K562 (cell line): ENCODE results near the gene ZNRF3. TPM values are rescaled to one million over a fixed set of nuclear protein-coding genes. Genes with fewer than 3 reads are reported as not detected.

ENCODE experiments used
- ATAC-seq: fragments of 200-7000 bp; cut with Tn5 transposase; 3 replicates; pipeline ENCODE4 v1.9.1; 2020; ENCODE audit warnings: moderate library complexity
- BruUV-seq: library from RNA; stranded (reverse); fragments of 400-500 nt; replicated peaks from 2 replicates; lab custom pipeline; 2021; lab: Mats Ljungman, UMichigan
- CTCF ChIA-PET: fragments of 300-600 bp; formaldehyde crosslinking; extraction: SDS; loops from one replicate; lab custom pipeline; 2021; ENCODE audit warnings: low intra/inter-chr PET ratio; lab: Yijun Ruan, JAX
- POLR2A ChIA-PET: fragments of 300-600, 350-650 bp; sonication (Branson Sonifier 250); formaldehyde crosslinking; extraction: SDS; loops from one replicate; lab custom pipeline; 2021; ENCODE audit warnings: antibody characterized with exemption, inconsistent platforms; lab: Yijun Ruan, JAX
- DNase-seq, 4 experiments: peaks; one replicate each; pipeline versions ENCODE4 v3.0.0 to v3.0.0-alpha.2; 2011 to 2018; ENCODE audit warnings: low spot score in 3 of 4, mixed read lengths in 3 of 4; ENCODE audit errors: extremely low read depth in 1 of 4
- FAIRE-seq: peaks from 2 replicates; lab custom pipeline; 2011; peaks lifted over from hg19 to GRCh38; lab: Jason Lieb, UNC
- H2AFZ ChIP-seq: 2 replicates; pipeline ENCODE4 v1.6.0; 2011; ENCODE audit warnings: low read depth, low read length, control low read depth, inconsistent platforms
- H3K27ac ChIP-seq: fragments of 200-600 bp; 3 replicates; pipeline ENCODE4 v1.8.0; 2011; ENCODE audit warnings: low read depth, mild to moderate bottlenecking, control low read depth, inconsistent platforms, low read length, moderate library complexity, mixed read lengths; ENCODE audit errors: extremely low read depth
- H3K27me3 ChIP-seq, 2 experiments: fragments of 300-600 bp in 1 of 2; 2 replicates in 1 of 2; 3 replicates in 1 of 2; pipeline versions ENCODE4 v1.6.0 to v1.8.0; 2011; ENCODE audit warnings: inconsistent platforms in 2 of 2, low read length in 2 of 2, mild to moderate bottlenecking in 1 of 2, mixed read lengths in 1 of 2, moderate library complexity in 1 of 2; ENCODE audit not compliant: control insufficient read depth in 2 of 2, insufficient read depth in 2 of 2
- H3K36me3 ChIP-seq: fragments of 300-600 bp; 3 replicates; pipeline ENCODE4 v1.8.0; 2011; ENCODE audit warnings: mild to moderate bottlenecking, low read length, inconsistent platforms; ENCODE audit not compliant: control insufficient read depth, insufficient read depth
- H3K4me1 ChIP-seq, 2 experiments: fragments of 200-600 bp in 1 of 2; replicated peaks in 1 of 2; 2 replicates in 1 of 2; 3 replicates in 1 of 2; pipeline versions ENCODE4 v1.5.1 to v1.8.0; 2011; ENCODE audit warnings: inconsistent platforms in 2 of 2, low read length in 2 of 2, mild to moderate bottlenecking in 1 of 2, mixed read lengths in 1 of 2, moderate library complexity in 1 of 2; ENCODE audit not compliant: control insufficient read depth in 2 of 2, insufficient read depth in 2 of 2
- H3K4me2 ChIP-seq: 2 replicates; pipeline ENCODE4 v1.6.1; 2011; ENCODE audit warnings: low read length, control low read depth, inconsistent platforms, mixed read lengths; ENCODE audit not compliant: insufficient read depth
- H3K4me3 ChIP-seq: fragments of 200-600 bp; sonication (generic), shearing (Covaris generic); 2 replicates; pipeline ENCODE4 v1.5.1; 2016; ENCODE audit warnings: control low read depth, inconsistent platforms
- H3K79me2 ChIP-seq: fragments of 200-600 bp; 3 replicates; pipeline ENCODE4 v1.8.0; 2011; ENCODE audit warnings: low read length, inconsistent platforms; ENCODE audit not compliant: control insufficient read depth, insufficient read depth
- H3K9ac ChIP-seq, 2 experiments: 2 replicates each; pipeline versions ENCODE4 v1.6.0 to v1.6.1; 2011; ENCODE audit warnings: low read depth in 2 of 2, low read length in 2 of 2, control low read depth in 1 of 2, inconsistent platforms in 1 of 2, mild to moderate bottlenecking in 1 of 2, mixed read lengths in 1 of 2; ENCODE audit not compliant: insufficient read depth in 1 of 2
- H3K9me1 ChIP-seq: one replicate; pipeline ENCODE4 v1.6.0; 2011; ENCODE audit warnings: inconsistent platforms, mild to moderate bottlenecking, low read length, moderate library complexity; ENCODE audit not compliant: control insufficient read depth, insufficient read depth
- H3K9me3 ChIP-seq: replicated peaks from 2 replicates; pipeline ENCODE4 v1.5.1; 2011; ENCODE audit warnings: low read depth, low read length, inconsistent platforms; ENCODE audit not compliant: control insufficient read depth, insufficient read depth
- H4K20me1 ChIP-seq: replicated peaks from 2 replicates; pipeline ENCODE4 v1.6.1; 2011; ENCODE audit warnings: low read length, inconsistent platforms, mixed read lengths; ENCODE audit not compliant: control insufficient read depth, insufficient read depth
- C11orf30 ChIP-seq: fragments of 450-650 bp; IDR thresholded peaks from 2 replicates; pipeline ENCODE4 v1.6.1; 2016; ENCODE audit warnings: low read depth, mild to moderate bottlenecking
- DACH1 ChIP-seq: fragments of 450-650 bp; IDR thresholded peaks from 2 replicates; pipeline ENCODE4 v1.6.1; 2018; ENCODE audit not compliant: partially characterized antibody
- DNMT1 ChIP-seq: fragments of 450-650 bp; IDR thresholded peaks from 2 replicates; pipeline ENCODE4 v1.6.1; 2016; ENCODE audit warnings: antibody characterized with exemption, mild to moderate bottlenecking
- E2F3 ChIP-seq: fragments of 250-450 bp; sonication (Bioruptor Pico); IDR thresholded peaks from 2 replicates; pipeline ENCODE4 v1.4.0; 2020; ENCODE audit warnings: mild to moderate bottlenecking
- NFE2 ChIP-seq: IDR thresholded peaks from 2 replicates; pipeline ENCODE4 v1.6.1; 2014; ENCODE audit warnings: antibody characterized with exemption, low read depth
- PML ChIP-seq: IDR thresholded peaks from 2 replicates; pipeline ENCODE4 v1.6.1; 2012; ENCODE audit warnings: low read length, inconsistent platforms
- SRF ChIP-seq, 2 experiments: fragments of 250-450, 450-650 bp in 1 of 2; sonication (Bioruptor Pico) in 1 of 2; sonication (generic) in 1 of 2; formaldehyde crosslinking; IDR thresholded peaks; 2 replicates each; pipeline versions ENCODE4 v1.5.0 to v1.5.1; 2020 to 2022; ENCODE audit warnings: mild to moderate bottlenecking in 1 of 2, missing genetic modification reagents in 1 of 2
- UBTF ChIP-seq, 2 experiments: IDR thresholded peaks; 2 replicates each; pipeline ENCODE4 v1.6.1; 2012; ENCODE audit warnings: improper control_type of control experiment in 2 of 2, low read depth in 2 of 2, low read length in 2 of 2, borderline replicate concordance in 1 of 2
- USF2 ChIP-seq: sonication (generic); formaldehyde crosslinking; IDR thresholded peaks from 2 replicates; pipeline ENCODE4 v1.5.0; 2020; ENCODE audit warnings: missing genetic modification reagents
- ZBTB9 ChIP-seq: fragments of 450-650 bp; formaldehyde crosslinking; IDR thresholded peaks from 2 replicates; pipeline ENCODE4 v1.4.0; 2020; ENCODE audit warnings: mild to moderate bottlenecking, moderate library complexity
- ZNF133 ChIP-seq: fragments of 250-450 bp; sonication (Bioruptor Pico); IDR thresholded peaks from 2 replicates; pipeline ENCODE4 v1.4.0; 2020; ENCODE audit warnings: mild to moderate bottlenecking
- WGBS: fragments of 100-300 bp; shearing (Covaris generic); methylation state at CpG from one replicate; pipeline ENCODE4 v1.1.6; 2016; ENCODE audit warnings: low coverage, mixed read lengths; ENCODE audit not compliant: insufficient coverage; ENCODE audit errors: missing lambda C conversion rate; 5-methylcytosine and 5-hydroxymethylcytosine counted together
- in situ Hi-C: fragments of 300-500 bp; cut with MboI; formaldehyde crosslinking; loops from 4 replicates; pipeline ENCODE4 v1.15.0; 2018; ENCODE audit warnings: inconsistent platforms, mixed read lengths
- intact Hi-C: fragments of 100-400 bp; cut with micrococcal nuclease; formaldehyde crosslinking; loops from 2 replicates; pipeline ENCODE4 v1.14.2; 2022
- polyA plus RNA-seq, 8 experiments: library from polyadenylated mRNA; depleted of rRNA in 4 of 8; stranded (reverse) in 5 of 8; unstranded in 3 of 8; fragments of >200 nt; fragmentation: Nextera tagmentation in 2 of 8; fragmentation: Illumina TruSeq in 1 of 8; extraction: Ambion mirVana in 2 of 8; extraction: Trizol in 1 of 8; gene quantifications; 2 replicates each; pipeline versions ENCODE4 v1.2.1 to v1.2.3, GENCODE V29; 2011 to 2014; ENCODE audit warnings: inconsistent platforms in 1 of 8, missing spikeins in 1 of 8
- total RNA-seq, 7 experiments: library from RNA; depleted of rRNA in 6 of 7; stranded (reverse); fragments of >200 nt in 6 of 7; fragmentation: Illumina TruSeq in 2 of 7; extraction: Trizol in 2 of 7; gene quantifications; 2 replicates each; pipeline versions ENCODE4 v1.2.1 to v1.2.3, GENCODE V29; 2011 to 2021; ENCODE audit warnings: low replicate concordance in 1 of 7

Gene ZNRF3
- total and polyA plus RNA-seq, 9 of the 15 experiments (the other 6 are each of a cell fraction or from before 2014, with no cell fraction given) = 0.41 to 5.9 (median 1.7) TPM

- 0 out of 2 replicates have a peak, but pooled peaks cover 3% of the 10 kb centered on the region for H4K20me1 ChIP-seq
- H3K9ac ChIP-seq = no peak overlapping the region
- CTCF ChIA-PET = no interaction called here
- in situ Hi-C loops (no loop called here), intact Hi-C loops (no loop called here)
- no peaks in the 10 kb centered on the region for H3K27me3 ChIP-seq
- POLR2A ChIA-PET = no interaction called here
- no peak overlapping the region for H3K4me2 ChIP-seq
- no peaks in the 10 kb centered on the region for H3K79me2 ChIP-seq
- H3K9me3 ChIP-seq = no peaks in the 10 kb centered on the region
- TF ChIP-seq NFE2 (0 out of 2 replicates have a peak, but pooled peaks have one; percentile 19), ZNF133 (CRISPR knock-in tag) (no peak), C11orf30 (peak; percentile 20; the same call in 1 of the 2 replicates)
- DNase-seq (no peak), ATAC-seq (no peak), FAIRE-seq (no peak)
- peaks cover 0 to 7% of the 10 kb centered on the region in 2 experiments; a peak in 3 of 5 replicates for H3K4me1 ChIP-seq
- H3K36me3 ChIP-seq = no peaks in the 10 kb centered on the region
- H3K4me3 ChIP-seq = no peak overlapping the region
- H3K9me1 ChIP-seq = no peaks in the 10 kb centered on the region
- H2AFZ ChIP-seq = no peak overlapping the region
- BruUV-seq = no TSS peak
- H3K27ac ChIP-seq = no peak overlapping the region
These were observed 97.0 kb downstream of the ZNRF3 start for GRCh38 chr22:28980326-28980725.

GRCh38 chr22:28981818-28982499 lies 98.6 kb downstream of the ZNRF3 start:
- in situ Hi-C loops (no loop called here), intact Hi-C loops (no loop called here)
- H3K27ac ChIP-seq = no peak overlapping the region
- no peak overlapping the region for H3K4me2 ChIP-seq
- ATAC-seq = no peak
- H3K27me3 ChIP-seq = no peaks in the 10 kb centered on the region
- peaks cover under 1% of the 10 kb centered on the region; the same call in 1 of the 3 replicates for H3K36me3 ChIP-seq
- no peak overlapping the region for H2AFZ ChIP-seq
- WGBS = 96% methylated on average over 13 of the region's 14 CpGs
- peaks cover 0 to 7% of the 10 kb centered on the region in 2 experiments; a peak in 3 of 5 replicates for H3K4me1 ChIP-seq
- ChIA-PET POLR2A (interaction anchor here (0.6 to 1.2 kb wide), 3 partner anchors 11 to 50 kb away, joined by 3 read pairs; no protein-coding TSS in a partner anchor), CTCF (no interaction called here)
- no peak overlapping the region for H3K4me3 ChIP-seq
- no TSS peak for BruUV-seq
- no peaks in the 10 kb centered on the region for H3K9me1 ChIP-seq
- DNase-seq = no peak
- no peak for FAIRE-seq
- no peaks in the 10 kb centered on the region for H3K9me3 ChIP-seq
- 0 out of 2 replicates have a peak, but pooled peaks cover 3% of the 10 kb centered on the region for H4K20me1 ChIP-seq
- no peaks in the 10 kb centered on the region for H3K79me2 ChIP-seq
- no peak overlapping the region for H3K9ac ChIP-seq
- no peak for TF ChIP-seq USF2 (CRISPR knock-in tag)
- TF ChIP-seq ZBTB9 = no peak
- TF ChIP-seq UBTF (IDR thresholded peaks at IDR 0.05; ENCODE audit: borderline replicate concordance in 1 of 2, low read depth in 2 of 2, low read length in 2 of 2) = no peak
- no peak for TF ChIP-seq DNMT1
- TF ChIP-seq E2F3 = no peak
- no peak for TF ChIP-seq SRF (CRISPR knock-in tag; IDR thresholded peaks at IDR 0.05)
- no peak for TF ChIP-seq PML
- TF ChIP-seq DACH1 = no peak
